HG02623 (cell line): Measurements from ENCODE around the gene ELP2.
"Not testable (repeated sequence)": the region's sequence is repeated elsewhere in the genome, so short reads cannot be mapped to it uniquely, and the experiment has no call there.

Experiments used
- ATAC-seq: cut with Tn5 transposase; IDR thresholded peaks from one replicate; pipeline ENCODE4 v1.9.1; 2021; ENCODE audit warnings: moderate library complexity; ENCODE audit not compliant: unreplicated experiment

The ELP2 gene

GRCh38 chr18:36187826-36188721 lies 58.4 kb downstream of the ELP2 start:
- no peak for ATAC-seq

GRCh38 chr18:36188916-36189315 lies 59.2 kb downstream of the ELP2 start:
- ATAC-seq: no peak

- ATAC-seq: no peak
These were observed 59.8 kb downstream of the ELP2 start for GRCh38 chr18:36189486-36189885.

- ATAC-seq: no peak
These were observed 61.6 kb downstream of the ELP2 start for GRCh38 chr18:36191286-36191685.

- no peak for ATAC-seq
These were observed 62.0 kb downstream of the ELP2 start for GRCh38 chr18:36191711-36192110.

- ATAC-seq: no peak
These were observed 65.1 kb downstream of the ELP2 start for GRCh38 chr18:36194600-36195315.

GRCh38 chr18:36195427-36196122 lies 65.9 kb downstream of the ELP2 start:
- ATAC-seq: no peak

GRCh38 chr18:36196238-36196995 lies 66.7 kb downstream of the ELP2 start:
- ATAC-seq: no peak

GRCh38 chr18:36197511-36198166 lies 67.9 kb downstream of the ELP2 start:
- no peak for ATAC-seq

- ATAC-seq: no peak
These were observed 70.1 kb downstream of the ELP2 start for GRCh38 chr18:36199691-36200295.

- ATAC-seq: no peak
These were observed 70.7 kb downstream of the ELP2 start for GRCh38 chr18:36200354-36200771.

- no peak for ATAC-seq
These were observed 72.1 kb downstream of the ELP2 start for GRCh38 chr18:36201765-36202164.

GRCh38 chr18:36203360-36203895 lies 73.7 kb downstream of the ELP2 start:
- no peak for ATAC-seq

- ATAC-seq: no peak
These were observed 75.5 kb downstream of the ELP2 start for GRCh38 chr18:36205166-36205565.

GRCh38 chr18:36207303-36207702 lies 77.6 kb downstream of the ELP2 start:
- ATAC-seq: no peak

- not testable (repeated sequence) for ATAC-seq
These were observed 78.3 kb downstream of the ELP2 start for GRCh38 chr18:36207969-36208368.

GRCh38 chr18:36211612-36212065 lies 81.9 kb downstream of the ELP2 start:
- no peak for ATAC-seq

- no peak for ATAC-seq
These were observed 82.8 kb downstream of the ELP2 start for GRCh38 chr18:36212301-36213171.

GRCh38 chr18:36214811-36215210 lies 85.1 kb downstream of the ELP2 start:
- ATAC-seq: no peak
